ENCODE results near the gene TGFBI.

DNA sequence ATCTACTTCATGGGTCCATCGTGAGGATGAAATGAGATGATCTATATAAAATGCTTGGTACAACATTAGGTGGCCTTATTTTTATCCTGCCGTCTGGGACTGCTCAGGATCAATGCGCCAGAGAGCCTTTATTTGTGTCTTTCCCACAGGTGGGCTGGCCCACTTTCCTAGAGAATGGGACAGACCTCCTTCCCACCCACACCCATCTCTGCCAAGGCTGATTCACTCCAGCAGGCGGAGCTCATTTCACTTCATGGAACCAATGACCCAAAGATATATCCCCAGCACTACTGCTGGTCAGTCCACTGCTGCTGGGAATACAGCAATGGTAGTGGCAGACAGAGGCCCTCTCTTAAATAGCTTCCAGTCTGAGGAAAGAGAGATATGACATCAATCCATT lies 35.7 kb downstream of the TGFBI start:
- no peak for TF ChIP-seq EP300 (IDR thresholded peaks at IDR 0.05)
- TF ChIP-seq, protein P1, sequence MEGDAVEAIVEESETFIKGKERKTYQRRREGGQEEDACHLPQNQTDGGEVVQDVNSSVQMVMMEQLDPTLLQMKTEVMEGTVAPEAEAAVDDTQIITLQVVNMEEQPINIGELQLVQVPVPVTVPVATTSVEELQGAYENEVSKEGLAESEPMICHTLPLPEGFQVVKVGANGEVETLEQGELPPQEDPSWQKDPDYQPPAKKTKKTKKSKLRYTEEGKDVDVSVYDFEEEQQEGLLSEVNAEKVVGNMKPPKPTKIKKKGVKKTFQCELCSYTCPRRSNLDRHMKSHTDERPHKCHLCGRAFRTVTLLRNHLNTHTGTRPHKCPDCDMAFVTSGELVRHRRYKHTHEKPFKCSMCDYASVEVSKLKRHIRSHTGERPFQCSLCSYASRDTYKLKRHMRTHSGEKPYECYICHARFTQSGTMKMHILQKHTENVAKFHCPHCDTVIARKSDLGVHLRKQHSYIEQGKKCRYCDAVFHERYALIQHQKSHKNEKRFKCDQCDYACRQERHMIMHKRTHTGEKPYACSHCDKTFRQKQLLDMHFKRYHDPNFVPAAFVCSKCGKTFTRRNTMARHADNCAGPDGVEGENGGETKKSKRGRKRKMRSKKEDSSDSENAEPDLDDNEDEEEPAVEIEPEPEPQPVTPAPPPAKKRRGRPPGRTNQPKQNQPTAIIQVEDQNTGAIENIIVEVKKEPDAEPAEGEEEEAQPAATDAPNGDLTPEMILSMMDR (IDR thresholded peaks at IDR 0.05), result no peak

Data from upper lobe of left lung (tissue), 4 donors.